ENCODE data around the gene FAM184B.
"Not testable (repeated sequence)": the region's sequence is repeated elsewhere in the genome, so short reads cannot be mapped to it uniquely, and the experiment has no call there.

FAM184B gene

DNA sequence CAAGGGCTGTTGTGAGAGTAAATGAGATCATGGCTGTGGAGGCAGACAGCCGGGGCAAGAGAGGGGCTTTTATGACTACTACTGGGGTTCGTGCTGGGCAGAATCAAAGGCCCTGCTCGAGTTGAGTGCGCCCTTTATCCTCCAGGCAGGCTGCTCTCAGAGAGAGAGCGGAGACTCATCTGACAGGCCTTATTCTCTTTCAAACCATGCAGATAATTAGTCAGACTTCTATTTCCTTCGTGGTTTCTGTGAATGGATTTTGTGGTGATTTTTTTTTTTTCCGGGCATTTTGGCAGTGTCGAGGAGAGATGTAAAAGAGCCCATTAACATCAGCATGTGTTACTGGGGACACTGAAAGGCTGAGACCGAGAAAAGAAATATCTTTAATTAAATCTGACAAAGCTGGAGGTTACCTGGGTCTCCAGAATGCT, 93.4 kb downstream of the FAM184B start:
- TF ChIP-seq, protein P1, sequence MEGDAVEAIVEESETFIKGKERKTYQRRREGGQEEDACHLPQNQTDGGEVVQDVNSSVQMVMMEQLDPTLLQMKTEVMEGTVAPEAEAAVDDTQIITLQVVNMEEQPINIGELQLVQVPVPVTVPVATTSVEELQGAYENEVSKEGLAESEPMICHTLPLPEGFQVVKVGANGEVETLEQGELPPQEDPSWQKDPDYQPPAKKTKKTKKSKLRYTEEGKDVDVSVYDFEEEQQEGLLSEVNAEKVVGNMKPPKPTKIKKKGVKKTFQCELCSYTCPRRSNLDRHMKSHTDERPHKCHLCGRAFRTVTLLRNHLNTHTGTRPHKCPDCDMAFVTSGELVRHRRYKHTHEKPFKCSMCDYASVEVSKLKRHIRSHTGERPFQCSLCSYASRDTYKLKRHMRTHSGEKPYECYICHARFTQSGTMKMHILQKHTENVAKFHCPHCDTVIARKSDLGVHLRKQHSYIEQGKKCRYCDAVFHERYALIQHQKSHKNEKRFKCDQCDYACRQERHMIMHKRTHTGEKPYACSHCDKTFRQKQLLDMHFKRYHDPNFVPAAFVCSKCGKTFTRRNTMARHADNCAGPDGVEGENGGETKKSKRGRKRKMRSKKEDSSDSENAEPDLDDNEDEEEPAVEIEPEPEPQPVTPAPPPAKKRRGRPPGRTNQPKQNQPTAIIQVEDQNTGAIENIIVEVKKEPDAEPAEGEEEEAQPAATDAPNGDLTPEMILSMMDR (conservative IDR thresholded peaks at IDR 0.05; ENCODE audit: low read length): no peak
- H3K4me3 ChIP-seq (ENCODE audit: low read length): no peak overlapping the region
- no peak for DNase-seq (ENCODE audit: low read depth)

DNA sequence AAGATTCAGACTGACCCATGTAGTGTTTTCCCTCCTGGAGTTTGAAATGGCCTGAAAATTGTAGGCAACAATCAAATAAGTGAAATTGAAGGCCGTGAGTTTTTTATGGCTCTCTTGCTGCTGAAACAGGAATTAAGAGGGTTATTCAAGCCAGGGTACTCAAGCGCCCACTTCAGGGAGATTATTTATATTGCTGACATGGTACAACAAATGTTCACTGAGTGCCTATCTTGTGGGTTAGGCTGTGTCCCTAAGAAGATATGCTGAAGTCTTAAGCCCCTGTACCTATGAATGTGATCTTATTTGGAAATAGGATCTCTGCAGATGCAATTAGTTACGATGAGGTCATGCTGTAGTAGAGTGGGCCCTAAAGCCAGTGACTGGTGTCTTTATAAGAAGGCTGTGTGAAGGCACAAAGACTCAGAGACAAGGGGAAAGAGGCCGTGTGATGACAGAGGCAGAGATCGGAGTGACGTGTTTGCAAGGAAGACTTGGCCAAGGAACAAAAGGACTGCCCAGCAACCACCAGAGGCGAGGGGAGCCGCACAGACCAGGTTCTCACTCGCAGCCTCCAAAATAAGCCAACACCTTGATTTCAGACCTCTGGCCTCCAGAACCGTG, 94.1 kb downstream of the FAM184B start:
- TF ChIP-seq, protein P1 (conservative IDR thresholded peaks at IDR 0.05; ENCODE audit: low read length): no peak
- DNase-seq (ENCODE audit: low read depth): no peak
- no peak overlapping the region for H3K4me3 ChIP-seq (ENCODE audit: low read length)

DNA sequence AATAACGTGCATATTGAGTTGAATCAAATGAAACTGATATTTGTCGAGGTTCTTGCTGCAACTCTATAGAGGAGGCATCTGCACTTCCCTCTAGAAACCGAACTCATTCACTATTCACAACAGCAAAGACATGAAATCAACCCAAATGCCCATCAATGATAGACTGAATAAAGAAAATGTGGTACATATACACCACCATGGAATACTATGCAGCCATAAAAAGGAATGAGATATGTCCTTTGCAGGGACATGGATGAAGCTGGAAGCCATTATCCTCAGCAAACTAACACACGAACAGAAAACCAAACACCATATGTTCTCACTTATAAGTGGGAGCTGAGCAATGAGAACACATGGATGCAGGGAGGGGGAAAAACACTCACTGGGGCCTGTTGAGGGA, 96.8 kb downstream of the FAM184B start:
- not testable (repeated sequence) for H3K4me3 ChIP-seq (ENCODE audit: low read length); DNase-seq (ENCODE audit: low read depth)

DNA sequence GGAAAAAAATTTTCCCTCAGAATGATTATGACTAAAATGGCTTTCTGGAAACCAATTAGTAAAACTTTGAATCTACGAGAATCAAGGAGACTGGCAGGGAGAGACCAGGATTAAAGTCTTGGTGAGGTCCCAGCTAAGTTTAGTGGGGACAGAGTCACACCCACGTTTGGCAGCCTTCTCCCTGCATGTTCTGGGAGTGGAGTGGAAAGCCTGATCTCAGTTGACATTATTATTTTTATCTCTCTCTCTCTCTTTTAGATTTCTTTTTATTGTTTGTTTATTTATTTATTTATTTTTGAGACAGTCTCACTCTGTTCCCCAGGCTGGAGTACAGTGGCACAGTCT, 99.2 kb downstream of the FAM184B start:
- no peak for DNase-seq (ENCODE audit: low read depth)
- TF ChIP-seq, protein P1 (conservative IDR thresholded peaks at IDR 0.05; ENCODE audit: low read length): no peak
- no peak overlapping the region for H3K4me3 ChIP-seq (ENCODE audit: low read length)

DNA sequence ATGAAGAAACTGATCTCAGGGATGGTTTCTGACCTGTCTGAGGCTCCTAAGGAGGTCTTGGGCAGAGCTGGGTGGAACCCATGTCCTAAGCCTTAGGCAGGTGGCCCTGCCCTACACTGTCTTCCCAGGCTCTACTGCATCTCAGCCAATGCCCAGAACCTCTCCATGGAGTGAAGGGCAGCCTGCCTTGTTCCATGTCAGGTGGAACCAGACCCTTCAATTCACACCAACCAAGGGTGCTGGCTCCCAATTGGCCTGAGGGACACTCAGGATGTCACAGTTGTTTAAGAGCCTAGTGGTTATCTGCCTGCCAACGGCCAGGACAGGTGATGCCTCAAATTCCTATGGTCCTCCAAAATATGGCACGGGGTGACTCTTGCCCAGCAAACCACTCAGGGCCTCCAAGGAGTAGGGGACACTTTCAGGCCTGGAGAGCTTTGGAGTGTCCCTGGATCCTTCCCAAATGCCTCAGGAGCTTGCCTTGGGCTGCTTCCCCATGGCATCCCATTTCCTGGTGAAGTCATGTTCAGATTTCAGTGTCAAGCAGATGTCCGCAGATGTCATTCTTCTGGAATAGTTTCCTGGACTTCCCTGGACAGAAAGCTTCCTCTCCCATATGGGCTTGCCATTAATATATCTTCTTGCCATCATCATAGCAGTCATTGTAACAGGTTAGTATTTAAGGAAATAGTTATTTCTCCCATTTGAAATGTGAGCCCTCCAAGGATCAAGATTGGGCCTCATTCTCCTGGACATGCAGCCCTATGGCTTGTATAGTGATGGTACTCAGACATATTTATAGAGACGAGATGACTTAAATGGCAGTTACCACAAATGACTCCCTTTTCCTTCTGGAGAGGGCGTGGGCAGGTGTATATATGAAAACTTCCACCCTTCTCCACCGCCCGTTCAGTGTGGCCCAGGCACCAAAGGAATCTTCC, 99.9 kb downstream of the FAM184B start:
- DNase-seq (ENCODE audit: low read depth): no peak
- H3K4me3 ChIP-seq (ENCODE audit: low read length): no peak overlapping the region
- TF ChIP-seq, protein P1 (conservative IDR thresholded peaks at IDR 0.05; ENCODE audit: low read length): no peak

DNA sequence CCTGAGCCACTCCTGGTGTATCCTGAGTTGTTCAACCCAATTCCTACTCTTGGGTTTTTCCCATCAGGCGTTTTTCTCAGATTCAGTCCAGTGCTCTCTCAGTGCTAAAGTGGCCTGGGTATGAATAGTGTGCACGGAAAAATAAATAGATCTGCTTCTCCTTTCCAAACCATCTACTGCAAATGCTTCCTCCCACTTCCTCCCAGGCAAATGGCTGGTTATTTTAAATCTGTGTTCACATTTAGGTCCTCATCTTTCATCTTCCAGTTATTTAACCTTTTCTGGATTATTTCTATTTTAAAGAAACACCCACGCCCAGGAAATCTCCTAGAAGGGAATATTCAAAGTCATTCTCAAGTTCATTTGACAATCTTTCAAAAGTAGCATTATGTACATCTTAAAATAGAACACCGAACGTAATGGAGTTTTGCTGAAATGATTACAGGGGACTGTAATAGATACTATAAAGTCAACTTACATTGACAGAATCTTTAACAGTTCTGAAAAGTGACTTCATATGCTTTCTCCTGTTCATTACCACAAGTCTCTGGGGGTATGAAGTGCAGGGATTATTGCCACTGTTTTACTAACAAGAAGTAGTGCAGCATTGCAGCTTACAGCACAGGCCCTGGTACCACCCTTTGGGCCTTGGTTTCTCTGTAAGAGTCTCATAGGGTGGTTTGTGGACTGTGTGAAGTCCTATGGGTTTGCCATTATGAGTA, 100.7 kb downstream of the FAM184B start:
- TF ChIP-seq, protein P1 (conservative IDR thresholded peaks at IDR 0.05; ENCODE audit: low read length): no peak

DNA sequence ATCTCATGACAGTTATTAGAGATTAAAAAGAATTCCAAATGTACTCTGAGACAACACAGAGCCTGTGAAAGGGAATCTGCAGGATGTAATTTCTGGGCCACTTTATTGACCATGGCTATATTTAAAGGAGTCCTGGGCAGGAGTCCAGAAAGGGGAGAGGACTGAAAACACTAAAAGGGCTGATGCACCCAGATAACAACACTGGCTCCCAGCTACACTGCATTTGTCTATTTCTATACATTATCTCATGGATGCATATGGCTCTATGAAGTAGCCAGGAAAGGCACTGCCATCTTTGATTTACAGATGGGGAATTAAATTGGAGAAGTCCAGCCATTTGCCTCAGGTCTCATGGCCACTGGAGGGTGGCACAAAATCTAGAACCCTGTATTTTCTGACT, 111.0 kb downstream of the FAM184B start:
- DNase-seq (ENCODE audit: low read depth): no peak
- TF ChIP-seq, protein P1 (conservative IDR thresholded peaks at IDR 0.05; ENCODE audit: low read length): no peak
- no peak overlapping the region for H3K4me3 ChIP-seq (ENCODE audit: low read length)

More for the DNA sequence above, 100.7 kb downstream of the FAM184B start:
- DNase-seq (ENCODE audit: low read depth): no peak
- no peak overlapping the region for H3K4me3 ChIP-seq (ENCODE audit: low read length)

Data from AG10803 (cell line).